UCSD-AML1 (cell line): ENCODE results near the gene PRR33.

Experiments used
- DNase-seq: peaks from one replicate; lab custom pipeline; 2025; ENCODE audit not compliant: unreplicated experiment; lab: John Stamatoyannopoulos, UW

PRR33 gene

GRCh38 chr11:1891831-1892115 is at the start of gene PRR33:
TSS of gene PRR33 (minus strand) at chr11:1891895. CDS start at chr11:1890584, 1,311 bp downstream.
- no peak for DNase-seq

GRCh38 chr11:1939788-1940187 is 48.1 kb upstream of the PRR33 start:
- DNase-seq: peak; percentile 25

GRCh38 chr11:1939006-1939625 is 47.4 kb upstream of the PRR33 start:
- DNase-seq: no peak

GRCh38 chr11:1938343-1939005 is 46.8 kb upstream of the PRR33 start:
- DNase-seq: no peak

- no peak for DNase-seq
These were observed 46.1 kb upstream of the PRR33 start for GRCh38 chr11:1937616-1938342.

GRCh38 chr11:1936781-1937615 is 45.3 kb upstream of the PRR33 start:
- no peak for DNase-seq

- DNase-seq: no peak
These were observed 44.5 kb upstream of the PRR33 start for GRCh38 chr11:1936072-1936780.

- no peak for DNase-seq
These were observed 43.7 kb upstream of the PRR33 start for GRCh38 chr11:1935156-1936071.

GRCh38 chr11:1934335-1935155 is 42.9 kb upstream of the PRR33 start:
- DNase-seq: no peak

- DNase-seq: no peak
These were observed 42.0 kb upstream of the PRR33 start for GRCh38 chr11:1933416-1934334.

GRCh38 chr11:1932681-1933080 is 41.0 kb upstream of the PRR33 start:
- DNase-seq: no peak

- DNase-seq: no peak
These were observed 40.4 kb upstream of the PRR33 start for GRCh38 chr11:1932105-1932480.

GRCh38 chr11:1931341-1932104 is 39.8 kb upstream of the PRR33 start:
- DNase-seq: no peak

- DNase-seq: no peak
These were observed 38.8 kb upstream of the PRR33 start for GRCh38 chr11:1930462-1930830.

- DNase-seq: no peak
These were observed 38.1 kb upstream of the PRR33 start for GRCh38 chr11:1929621-1930461.

GRCh38 chr11:1928891-1929541 is 37.3 kb upstream of the PRR33 start:
- DNase-seq: no peak
